Large intestine (tissue), 3 donors: Measurements from ENCODE around the gene CORO7. TPM values are rescaled to one million over a fixed set of nuclear protein-coding genes. Genes with fewer than 3 reads are reported as not detected.

Source experiments
- DNase-seq, 2 donors: peaks; one replicate each; pipeline versions ENCODE4 v3.0.0 to v3.0.0-alpha.2; 2013
- H3K27ac ChIP-seq: one replicate; pipeline ENCODE4 v1.5.1; 2013; ENCODE audit warnings: low read length
- H3K27me3 ChIP-seq: 2 replicates; pipeline ENCODE4 v1.6.1; 2013; ENCODE audit warnings: low read length; ENCODE audit not compliant: control insufficient read depth, insufficient read depth
- H3K36me3 ChIP-seq: 2 replicates; pipeline ENCODE4 v1.6.1; 2013; ENCODE audit warnings: low read length; ENCODE audit not compliant: control insufficient read depth, insufficient read depth
- H3K4me1 ChIP-seq: one replicate; pipeline ENCODE4 v1.6.1; 2013; ENCODE audit warnings: low read length; ENCODE audit not compliant: control insufficient read depth, insufficient read depth
- H3K4me3 ChIP-seq: one replicate; pipeline ENCODE4 v1.5.1; 2013; ENCODE audit warnings: low read length
- H3K9me3 ChIP-seq: one replicate; pipeline ENCODE4 v1.6.1; 2013; ENCODE audit warnings: mild to moderate bottlenecking, low read depth, low read length, moderate library complexity; ENCODE audit not compliant: control insufficient read depth
- WGBS: methylation state at CpG from one replicate; pipeline ENCODE4 v1.1.5; 2013; ENCODE audit warnings: low lambda C conversion rate; ENCODE audit not compliant: insufficient coverage; 5-methylcytosine and 5-hydroxymethylcytosine counted together
- polyA plus RNA-seq: library from polyadenylated mRNA; unstranded; fragments of 120-200 nt; gene quantifications from one replicate; pipeline ENCODE4 v1.2.1, GENCODE V29; 2013

The CORO7 gene
- polyA plus RNA-seq, 1 donor, result 41.4 TPM

- Histone ChIP-seq H3K36me3 (no peaks in the 10 kb centered on the region), H3K27me3 (peaks cover 14% of the 10 kb centered on the region), H3K9me3 (no peaks in the 10 kb centered on the region), H3K4me1 (peaks cover 65% of the 10 kb centered on the region), H3K27ac (no peak overlapping the region), H3K4me3 (no peak overlapping the region)
- DNase-seq, result no peak
- WGBS, result no CpG with 5 or more reads among the region's 5 CpGs
These were observed 97.4 kb downstream of the CORO7 start for GRCh38 chr16:4318967-4319366.

GRCh38 chr16:4318451-4318910, 97.9 kb downstream of the CORO7 start:
- DNase-seq, result no peak
- H3K27ac ChIP-seq, result no peak overlapping the region
- peaks cover 62% of the 10 kb centered on the region for H3K4me1 ChIP-seq
- no peaks in the 10 kb centered on the region for H3K36me3 ChIP-seq
- peaks cover 17% of the 10 kb centered on the region for H3K27me3 ChIP-seq
- no peaks in the 10 kb centered on the region for H3K9me3 ChIP-seq
- no peak overlapping the region for H3K4me3 ChIP-seq
- WGBS, result no CpG with 5 or more reads among the region's 13 CpGs

- H3K27ac ChIP-seq, result peak overlapping the region; percentile 32
- peaks cover 66% of the 10 kb centered on the region for H3K4me1 ChIP-seq
- no peaks in the 10 kb centered on the region for H3K36me3 ChIP-seq
- peaks cover 17% of the 10 kb centered on the region for H3K27me3 ChIP-seq
- DNase-seq, result no peak
- WGBS, result no CpG with 5 or more reads among the region's 12 CpGs
- H3K4me3 ChIP-seq, result peak overlapping the region; percentile 50
- no peaks in the 10 kb centered on the region for H3K9me3 ChIP-seq
These were observed 98.6 kb downstream of the CORO7 start for GRCh38 chr16:4317532-4318450.

- no peak for DNase-seq
These were observed 99.4 kb downstream of the CORO7 start for GRCh38 chr16:4316864-4317531.

GRCh38 chr16:4316108-4316863, 100.1 kb downstream of the CORO7 start:
- Histone ChIP-seq H3K4me3 (peak overlapping the region; percentile 50), H3K9me3 (no peaks in the 10 kb centered on the region), H3K27ac (peak overlapping the region; percentile 32), H3K4me1 (peaks cover 62% of the 10 kb centered on the region), H3K36me3 (no peaks in the 10 kb centered on the region), H3K27me3 (peaks cover 17% of the 10 kb centered on the region)
- peak in 1 of 2 donors; percentile 41 for DNase-seq
- no CpG with 5 or more reads among the region's 93 CpGs for WGBS

More at GRCh38 chr16:4316864-4317531, 99.4 kb downstream of the CORO7 start:
- Histone ChIP-seq H3K4me3 (peak overlapping the region; percentile 50), H3K4me1 (peaks cover 62% of the 10 kb centered on the region), H3K9me3 (no peaks in the 10 kb centered on the region), H3K36me3 (no peaks in the 10 kb centered on the region), H3K27ac (peak overlapping the region; percentile 32), H3K27me3 (peaks cover 17% of the 10 kb centered on the region)
- no CpG with 5 or more reads among the region's 20 CpGs for WGBS

GRCh38 chr16:4315186-4316107, 100.9 kb downstream of the CORO7 start, which contains the start of gene GLIS2:
TSS of gene GLIS2 (plus strand) at chr16:4316067. CDS start at chr16:4332281, 16,214 bp downstream.
- Histone ChIP-seq H3K27me3 (peaks cover 17% of the 10 kb centered on the region), H3K27ac (peak within 1 kb of the TSS; percentile 85), H3K36me3 (no peaks in the 10 kb centered on the region), H3K4me3 (peak within 1 kb of the TSS; percentile 78), H3K4me1 (peaks cover 58% of the 10 kb centered on the region), H3K9me3 (no peaks in the 10 kb centered on the region)
- peak; percentile 69 to 76 for DNase-seq
- WGBS, result no CpG with 5 or more reads among the region's 115 CpGs

GRCh38 chr16:4314532-4315185, 101.7 kb downstream of the CORO7 start:
- no CpG with 5 or more reads among the region's 33 CpGs for WGBS
- DNase-seq, result peak in 1 of 2 donors; percentile 69

GRCh38 chr16:4313563-4314531, 102.5 kb downstream of the CORO7 start:
- Histone ChIP-seq H3K27ac (peak overlapping the region; percentile 85), H3K9me3 (no peaks in the 10 kb centered on the region), H3K27me3 (peaks cover 17% of the 10 kb centered on the region), H3K4me1 (peaks cover 49% of the 10 kb centered on the region), H3K36me3 (no peaks in the 10 kb centered on the region), H3K4me3 (peak overlapping the region; percentile 17)
- no CpG with 5 or more reads among the region's 43 CpGs for WGBS
- peak; percentile 86 to 91 for DNase-seq

More at GRCh38 chr16:4314532-4315185, 101.7 kb downstream of the CORO7 start:
- peak overlapping the region; percentile 85 for H3K27ac ChIP-seq
- peak overlapping the region; percentile 78 for H3K4me3 ChIP-seq
- H3K27me3 ChIP-seq, result peaks cover 17% of the 10 kb centered on the region
- H3K9me3 ChIP-seq, result no peaks in the 10 kb centered on the region
- no peaks in the 10 kb centered on the region for H3K36me3 ChIP-seq
- H3K4me1 ChIP-seq, result peaks cover 56% of the 10 kb centered on the region
